ENCODE measurements around the gene U2SURP.

The U2SURP gene

DNA sequence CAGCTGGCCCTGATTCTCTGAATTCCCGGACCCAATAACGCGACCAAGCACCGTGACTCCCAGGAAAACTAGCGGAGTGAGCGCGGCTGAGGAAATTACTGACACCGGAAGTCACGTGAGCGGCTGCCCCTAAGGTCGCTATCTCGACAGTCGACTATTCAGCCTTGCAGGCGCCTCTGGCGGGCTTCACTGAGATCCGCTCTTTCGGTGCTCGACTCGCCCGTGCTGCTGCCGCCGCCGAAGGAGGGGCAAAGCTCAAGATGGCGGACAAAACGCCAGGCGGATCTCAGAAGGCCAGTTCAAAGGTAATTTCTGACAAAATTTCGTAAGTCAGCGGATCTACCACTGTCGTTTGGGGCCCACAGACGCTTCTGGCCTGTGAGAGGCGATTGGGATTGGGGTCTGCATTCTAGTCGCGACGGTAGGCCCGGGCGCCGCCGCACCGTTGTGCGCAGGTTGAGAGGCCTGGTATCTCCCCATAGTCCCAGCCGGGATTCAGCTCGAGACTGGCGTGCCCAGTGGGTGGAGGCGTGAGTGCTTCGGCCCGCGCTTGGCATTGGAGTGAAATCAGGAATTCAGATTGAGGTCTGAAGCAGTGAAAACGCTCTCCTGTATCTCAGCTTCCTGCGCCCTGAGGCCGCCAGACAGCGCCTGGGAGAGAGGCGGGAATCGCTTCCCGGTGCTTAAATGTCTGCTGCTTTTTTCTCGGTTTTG, at the start of gene U2SURP:
Gene U2SURP, plus strand, starts transcription at position 202 of the 714 bp plus-strand sequence. Its CDS starts 59 bp downstream, at position 261.
- DNase-seq, result peak; percentile 89

DNA sequence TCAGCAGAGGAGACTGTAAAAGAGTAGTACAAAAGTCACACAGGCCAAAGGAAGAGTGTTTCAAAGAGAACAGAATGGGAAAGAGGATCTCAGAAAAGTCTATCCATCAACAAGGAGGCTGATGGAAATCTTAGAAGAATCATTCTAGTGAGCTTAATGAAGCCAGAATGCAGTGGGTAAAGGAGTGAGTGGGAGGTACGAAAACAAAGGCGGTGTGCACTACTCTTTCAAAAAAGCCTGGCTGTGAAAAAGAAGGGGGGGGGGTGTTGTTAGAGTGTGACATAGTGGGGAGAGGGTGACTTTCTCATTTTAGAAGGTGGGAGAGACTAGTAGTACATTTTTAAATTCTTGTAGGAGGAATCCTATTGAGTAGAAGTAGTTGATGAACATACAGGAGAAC, 49.6 kb upstream of the U2SURP start:
- no peak for DNase-seq

DNA sequence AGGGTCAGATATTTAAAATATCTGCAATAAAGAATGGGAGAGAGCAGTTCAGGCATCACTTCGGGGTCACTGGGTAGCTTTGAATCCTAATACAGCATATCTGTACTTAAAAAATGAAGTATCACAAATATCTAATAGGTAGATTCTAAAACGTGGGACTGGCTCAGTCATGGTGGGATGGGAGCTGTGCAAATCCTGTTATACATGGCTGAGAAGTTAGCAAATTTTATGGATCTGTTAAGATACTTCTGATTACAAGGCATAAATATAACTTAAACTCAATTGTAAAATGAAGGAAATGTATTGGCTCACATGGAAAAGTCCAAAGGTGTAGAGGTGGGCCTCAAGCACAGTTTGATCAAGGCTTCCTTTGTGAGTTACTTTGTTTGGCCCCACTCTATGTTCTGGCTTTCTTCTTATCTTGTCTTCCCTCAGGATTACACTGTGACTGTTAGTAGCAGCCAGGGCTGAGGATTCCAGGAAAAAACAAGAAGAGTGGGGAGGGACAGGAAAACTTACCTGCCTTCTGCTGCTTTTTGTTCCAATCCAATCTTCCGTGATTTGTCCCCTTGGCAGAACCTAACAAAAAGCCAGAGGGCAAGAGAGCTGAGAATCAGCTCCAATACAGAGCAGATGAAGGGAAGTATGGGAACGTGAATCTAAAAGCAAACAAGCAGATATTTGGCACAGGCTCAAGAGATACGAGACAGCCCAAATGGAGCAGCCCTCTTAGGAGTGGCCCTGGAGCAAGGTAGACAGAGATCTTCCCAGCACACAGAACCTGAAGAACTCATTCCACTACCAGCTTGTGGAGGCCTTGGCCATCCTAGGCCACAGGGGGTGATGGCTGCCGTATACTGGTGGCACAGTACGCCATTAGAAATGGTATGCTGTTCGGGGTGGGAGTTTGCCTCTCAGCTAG, 48.8 kb upstream of the U2SURP start:
- DNase-seq, result no peak

DNA sequence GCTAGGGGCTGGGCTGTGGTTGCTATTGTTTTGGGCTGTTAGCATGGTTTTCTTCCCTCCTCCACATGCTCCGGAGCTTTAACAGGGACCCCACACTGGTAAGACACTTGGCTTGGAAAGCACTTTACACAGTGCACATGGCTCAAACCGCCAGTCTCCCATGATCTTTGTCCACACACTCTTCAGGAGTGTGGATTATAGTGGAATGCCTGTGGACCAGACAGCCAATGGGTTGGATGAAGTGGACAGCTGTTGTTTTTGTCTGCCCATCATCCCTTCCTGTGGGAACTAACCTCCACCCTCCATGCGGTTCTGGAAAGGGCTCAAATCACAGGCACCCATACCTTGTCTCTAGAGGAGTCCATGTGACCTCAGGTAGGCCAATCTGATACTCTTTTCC, 47.9 kb upstream of the U2SURP start:
- DNase-seq, result no peak

DNA sequence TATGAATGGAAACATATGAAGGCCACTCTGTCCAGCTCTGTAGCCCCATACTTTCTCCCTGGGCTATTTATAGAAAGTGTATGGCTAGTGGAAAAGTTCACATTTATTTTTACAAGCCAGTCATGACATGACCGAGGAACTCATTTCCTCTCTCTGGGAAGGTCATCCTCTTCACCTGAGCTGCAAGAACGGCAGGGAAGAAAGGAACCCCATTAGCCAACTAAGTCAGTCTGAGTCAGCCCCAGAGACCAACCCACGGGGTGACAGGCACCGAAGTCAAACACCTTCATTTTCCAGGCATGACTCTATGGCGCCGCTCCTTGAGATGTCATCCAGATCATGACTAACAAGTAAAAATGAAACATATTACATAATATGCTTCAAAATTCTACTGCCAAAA, 42.7 kb upstream of the U2SURP start:
- DNase-seq, result no peak

DNA sequence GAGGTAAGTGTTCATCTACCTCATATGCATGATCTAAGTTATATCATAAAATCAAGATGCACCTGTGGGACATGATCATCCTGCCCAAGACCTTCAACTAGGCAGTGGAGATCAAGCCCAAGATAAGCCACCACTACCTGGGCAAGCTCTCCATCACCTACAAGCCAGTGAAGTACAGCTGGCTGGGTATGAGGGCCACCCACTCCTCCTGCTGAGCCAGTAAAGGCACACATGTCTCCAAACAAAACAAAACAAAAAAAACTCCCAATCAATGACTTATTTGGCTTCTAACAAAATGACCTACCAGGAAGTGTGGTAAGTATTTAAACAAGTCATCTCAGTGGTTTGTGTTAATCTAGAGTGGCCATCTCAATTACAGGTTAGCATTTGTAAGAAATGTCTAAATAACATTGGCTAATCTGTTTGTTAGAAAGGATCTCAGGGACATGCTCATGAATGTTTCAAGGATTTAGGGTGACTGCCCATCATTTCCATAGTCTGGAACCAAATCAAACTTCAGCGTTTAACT, 41.0 kb upstream of the U2SURP start:
- no peak for DNase-seq

DNA sequence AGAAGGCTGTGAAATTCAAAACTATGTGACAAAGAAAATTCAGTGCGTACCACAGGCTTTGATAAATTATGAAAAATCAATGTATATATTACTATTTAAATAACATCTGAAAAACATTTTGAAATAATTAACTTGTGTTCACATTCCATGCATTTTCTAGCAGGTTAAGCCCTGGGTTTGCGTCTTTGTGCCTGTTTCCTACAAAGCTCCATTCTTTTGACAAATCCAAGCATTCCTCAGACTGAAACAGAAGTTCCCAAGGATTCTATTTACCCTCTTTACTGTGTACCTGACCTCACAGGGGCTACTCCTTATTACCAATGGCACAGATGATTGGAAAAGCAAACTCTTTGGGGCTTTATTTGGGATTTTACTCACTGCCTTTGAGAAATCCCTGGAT, 39.8 kb upstream of the U2SURP start:
- DNase-seq, result no peak

DNA sequence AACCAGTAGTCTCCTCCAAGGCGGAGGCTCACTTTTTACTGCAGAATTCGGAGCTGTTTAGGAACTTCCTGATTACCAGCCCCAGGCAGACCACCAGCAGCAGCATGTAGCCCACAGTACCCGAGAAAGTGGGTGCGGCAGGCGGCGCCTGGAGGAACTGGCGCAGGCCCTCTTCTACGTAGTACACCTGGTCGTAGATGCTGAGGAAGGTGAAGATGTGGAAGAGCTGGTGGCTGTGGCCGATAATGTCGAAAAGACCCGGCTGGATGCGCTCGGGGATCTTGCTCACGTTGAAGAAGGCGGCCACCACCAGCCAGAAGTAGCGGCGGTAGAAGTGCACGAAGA, 39.2 kb upstream of the U2SURP start:
- no peak for DNase-seq

DNA sequence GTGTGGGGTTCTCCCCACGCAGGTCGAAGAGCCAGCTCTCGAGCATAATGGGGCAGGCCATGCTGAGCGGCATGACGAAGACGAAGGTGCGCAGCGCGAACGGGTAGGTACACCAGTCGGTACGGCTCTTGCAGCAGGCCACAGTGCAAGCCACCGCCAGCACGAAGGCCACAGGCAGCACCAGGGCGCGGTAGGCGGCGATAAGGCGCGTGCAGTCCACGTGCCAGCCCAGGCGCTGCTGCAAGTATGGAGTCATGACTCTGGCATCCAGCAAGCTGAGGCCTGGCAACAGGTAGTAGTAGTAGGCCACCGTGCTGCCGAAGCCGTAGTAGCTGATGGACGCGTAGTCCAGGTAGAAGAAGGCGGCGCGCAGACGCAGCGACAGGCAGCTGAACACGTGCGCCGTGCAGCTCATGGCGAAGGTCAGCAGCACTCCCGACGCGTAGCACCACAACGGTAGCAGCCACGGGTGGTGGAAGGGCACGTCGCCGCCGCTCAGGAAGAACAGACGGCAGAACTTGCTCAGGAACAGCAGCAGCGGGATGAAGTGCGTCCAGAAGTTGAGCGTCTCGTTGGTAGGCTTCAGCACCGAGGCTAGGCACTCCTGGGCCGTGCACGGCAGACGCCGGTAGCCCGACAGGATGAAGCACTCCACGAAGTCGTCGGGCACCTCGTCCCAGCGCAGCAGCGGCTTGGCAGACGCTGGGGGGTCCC, 38.7 kb upstream of the U2SURP start:
- DNase-seq, result no peak

DNA sequence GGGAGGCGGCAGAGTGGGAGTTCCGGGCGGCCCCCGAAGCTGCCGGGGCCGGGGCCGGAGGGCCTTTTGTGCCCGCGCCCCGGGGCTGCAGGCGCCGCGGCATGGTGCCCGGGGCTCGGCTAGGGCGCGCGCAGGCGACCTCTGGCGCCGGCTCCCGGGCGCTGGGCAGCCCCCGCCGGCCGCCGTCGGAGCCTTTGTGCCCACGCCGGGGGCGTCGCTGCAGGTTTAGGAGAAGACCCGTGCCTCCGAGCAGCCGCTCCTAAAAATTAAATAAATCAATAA, 38.2 kb upstream of the U2SURP start:
- DNase-seq, result no peak

DNA sequence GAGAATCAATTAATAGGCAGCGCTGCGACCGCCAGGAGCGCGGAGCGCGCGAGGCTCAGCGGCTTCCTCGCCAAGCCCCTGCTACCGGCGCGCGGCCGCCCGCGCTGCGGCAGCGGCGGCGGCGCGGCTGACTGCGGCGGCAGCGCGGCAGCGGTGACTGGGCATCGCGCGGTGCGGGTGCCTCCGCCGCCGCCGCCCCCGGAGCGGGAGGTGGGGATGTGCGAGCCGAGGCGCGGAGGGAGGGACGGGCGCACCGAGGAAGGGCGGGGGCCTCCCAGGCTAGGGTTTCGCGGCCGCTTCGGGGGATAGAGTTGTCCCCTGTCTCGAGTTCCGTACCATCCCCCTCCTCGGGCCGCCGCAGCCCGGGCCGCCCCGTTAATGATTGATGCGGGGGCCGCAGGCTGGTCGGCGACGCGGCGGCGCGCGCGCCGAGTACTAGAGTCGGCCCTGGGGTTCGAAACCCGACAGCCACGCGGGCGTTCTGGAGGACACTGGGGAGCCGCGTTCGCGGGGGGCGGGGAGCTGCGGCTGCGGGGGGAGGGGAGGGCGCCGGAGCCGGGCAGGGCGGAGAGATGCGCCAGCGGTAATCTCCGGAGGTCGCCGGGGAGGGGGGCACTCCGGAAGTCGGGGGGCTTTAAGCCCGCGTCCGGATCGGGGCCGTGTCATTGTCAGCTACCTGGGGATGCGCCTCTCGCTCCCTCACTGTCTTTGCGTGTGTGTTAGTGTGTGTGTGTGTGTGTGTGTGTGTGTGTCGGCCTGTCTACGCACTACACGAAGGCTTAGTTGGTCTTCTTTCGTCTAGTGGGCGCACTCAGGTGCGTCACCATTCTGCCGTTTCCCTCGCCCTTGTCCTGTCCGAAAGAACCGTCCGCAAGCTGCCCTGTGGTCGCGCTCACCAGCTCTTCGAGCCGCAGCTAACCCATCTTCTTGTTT, 37.6 kb upstream of the U2SURP start, which contains the start of gene PAQR9:
Gene PAQR9, minus strand, starts transcription at position 159 of the 933 bp plus-strand sequence. CDS start 338 bp downstream, outside the sequence.
- no peak for DNase-seq

DNA sequence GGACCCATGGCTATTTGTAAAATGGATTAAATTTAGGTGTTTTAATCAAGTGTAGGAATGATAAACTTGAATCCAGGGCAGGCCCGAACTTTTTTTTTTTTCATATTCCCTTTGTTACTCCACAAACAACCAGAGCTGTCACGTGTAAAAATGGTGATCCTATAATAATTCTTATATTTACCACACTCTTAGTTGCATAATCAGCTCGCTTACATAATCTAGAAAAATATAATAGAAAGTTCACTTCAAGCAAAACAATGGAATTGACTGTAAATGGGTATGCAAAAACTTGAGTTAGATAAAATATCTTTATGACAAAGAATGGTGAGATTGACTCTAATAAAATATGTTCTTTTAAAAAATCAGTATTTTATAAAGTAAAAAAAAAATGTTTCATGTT, 35.8 kb upstream of the U2SURP start:
- DNase-seq, result no peak

DNA sequence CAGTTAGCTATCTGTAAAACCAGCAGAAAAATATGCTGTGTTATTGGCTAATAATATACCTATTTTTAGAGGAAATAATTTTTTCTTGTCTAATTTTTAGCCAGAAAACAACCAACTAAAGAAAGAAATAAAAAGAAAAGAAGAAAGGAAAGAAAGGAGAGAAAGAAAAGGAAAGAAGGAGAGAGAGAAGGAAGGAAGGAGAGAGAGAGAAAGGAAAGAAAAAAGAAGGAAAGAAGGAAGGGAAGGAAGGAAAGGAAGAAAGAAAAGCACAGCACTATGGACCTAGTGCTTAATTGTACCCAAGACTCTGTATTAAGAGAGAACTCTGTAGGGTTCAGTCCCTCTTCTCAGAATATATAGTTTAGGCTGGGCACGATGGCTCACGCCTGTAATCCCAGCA, 34.6 kb upstream of the U2SURP start:
- no peak for DNase-seq

DNA sequence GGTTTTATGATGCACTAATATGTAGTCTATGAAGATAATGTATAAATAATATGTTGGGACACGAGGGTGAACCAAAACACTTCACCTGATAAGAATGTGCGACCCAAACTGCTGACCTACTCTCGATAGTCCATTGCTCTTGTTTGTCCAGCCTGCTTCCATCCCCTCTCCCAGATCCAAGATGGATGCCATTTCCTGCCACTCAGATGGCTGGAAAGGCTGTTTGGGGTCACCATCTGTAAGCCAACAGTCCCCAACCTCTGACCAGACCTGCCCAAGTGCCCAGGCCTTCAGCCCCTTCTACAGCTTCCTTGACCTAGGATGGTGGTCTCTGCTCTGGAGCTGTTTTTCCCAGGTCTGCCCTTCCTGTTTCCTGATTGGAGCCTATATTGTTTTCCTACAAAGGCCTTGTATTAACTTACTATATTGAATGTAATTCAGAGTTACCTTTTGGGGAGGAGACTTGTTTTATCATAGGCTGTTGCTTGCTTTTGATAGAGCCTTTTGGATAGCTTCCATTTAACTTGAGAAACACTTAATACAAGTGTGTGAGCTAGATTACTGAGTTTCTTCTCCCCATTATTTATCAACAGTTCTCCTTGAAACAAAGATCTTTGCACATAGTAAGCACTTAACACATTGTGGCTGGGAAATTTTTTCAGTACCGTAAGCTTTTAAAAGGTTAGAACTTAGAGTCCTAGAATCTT, 32.9 kb upstream of the U2SURP start:
- no peak for DNase-seq

DNA sequence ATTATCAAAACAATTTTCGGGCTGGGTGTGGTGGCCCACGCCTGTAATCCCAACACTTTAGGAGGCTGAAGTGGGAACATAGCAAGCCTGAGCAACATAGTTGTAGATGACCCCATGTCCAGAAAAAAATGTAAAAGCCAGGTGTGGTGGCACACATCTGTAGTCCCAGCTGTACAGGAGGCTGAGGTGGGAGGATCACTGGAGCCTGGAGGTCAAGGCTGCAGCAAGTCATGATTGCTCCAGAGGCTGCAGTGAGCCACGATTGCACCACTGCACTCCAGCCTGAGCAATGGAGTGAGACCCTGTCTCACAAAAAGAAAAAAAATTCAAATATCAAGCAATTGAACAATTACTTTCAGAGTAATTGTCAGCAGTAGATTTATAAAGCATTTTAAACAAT, 29.9 kb upstream of the U2SURP start:
- DNase-seq, result no peak

DNA sequence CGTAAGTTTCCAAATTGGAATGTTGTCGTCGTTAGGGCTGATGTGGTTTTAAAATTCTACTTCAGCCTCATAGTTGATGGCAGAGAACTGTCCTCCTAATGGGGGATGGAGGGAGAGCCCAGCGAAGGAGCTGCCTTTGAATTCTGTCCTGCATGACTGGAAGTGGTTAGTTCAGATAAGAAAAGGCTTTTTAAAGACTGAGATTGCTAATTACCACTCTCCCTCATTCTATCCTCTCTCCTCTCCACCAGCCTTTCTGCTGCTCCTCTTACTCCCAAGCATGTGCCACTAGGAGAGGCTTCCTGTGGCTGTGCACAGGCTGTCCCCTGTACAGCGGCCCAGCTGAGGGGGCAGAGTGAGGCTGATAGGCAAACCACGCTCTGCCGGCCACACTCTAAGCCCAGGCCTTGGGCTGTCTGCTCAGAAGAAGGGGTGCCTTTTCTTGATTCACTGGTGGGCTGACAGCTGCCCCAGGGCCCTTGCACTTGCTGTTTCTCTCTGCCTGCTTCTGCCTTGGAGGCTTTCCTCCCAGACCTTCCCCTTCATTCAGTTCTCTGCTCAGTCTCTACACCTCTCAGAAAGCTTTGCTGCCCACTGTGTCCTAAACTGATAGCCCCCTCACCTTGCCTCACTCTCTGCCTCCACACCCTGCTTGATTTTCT, 29.1 kb upstream of the U2SURP start:
- no peak for DNase-seq

DNA sequence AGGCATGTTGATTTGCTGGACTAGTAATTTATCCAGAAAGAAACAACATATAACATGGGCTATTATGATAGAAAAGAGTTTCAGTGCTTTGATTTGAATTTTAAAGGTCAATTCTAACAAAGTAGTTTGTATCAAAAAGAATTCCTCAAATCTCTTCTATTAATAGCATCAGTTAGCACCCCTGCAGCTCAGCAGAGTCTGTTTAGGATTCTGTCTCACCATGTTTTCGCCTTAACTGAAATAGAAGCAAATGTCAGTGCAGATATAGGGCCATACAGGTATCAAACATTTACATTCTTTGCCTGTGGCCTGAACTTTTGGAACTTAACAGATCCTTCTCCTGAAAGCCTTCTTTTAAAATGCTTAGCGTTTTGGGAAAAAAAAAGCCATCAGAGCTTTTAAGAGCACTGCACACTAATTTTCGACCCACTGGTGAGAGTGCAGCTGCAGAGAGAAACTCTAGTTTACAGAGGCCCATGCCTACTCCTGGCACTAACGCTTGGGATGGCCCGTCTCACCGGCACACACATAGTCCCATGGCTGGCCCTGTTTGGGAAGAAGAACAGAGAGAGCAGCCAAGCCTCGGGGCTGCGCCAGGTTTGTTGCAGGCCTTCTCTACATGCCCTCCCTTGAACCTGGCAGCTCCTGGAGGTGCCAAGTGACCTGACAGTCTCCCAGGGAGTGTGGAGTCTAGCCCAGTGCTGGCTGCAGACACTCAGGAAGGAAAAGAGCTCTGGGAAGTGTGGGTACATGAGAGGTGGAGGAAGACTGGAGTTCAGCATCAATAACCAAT, 28.0 kb upstream of the U2SURP start:
- DNase-seq, result no peak

DNA sequence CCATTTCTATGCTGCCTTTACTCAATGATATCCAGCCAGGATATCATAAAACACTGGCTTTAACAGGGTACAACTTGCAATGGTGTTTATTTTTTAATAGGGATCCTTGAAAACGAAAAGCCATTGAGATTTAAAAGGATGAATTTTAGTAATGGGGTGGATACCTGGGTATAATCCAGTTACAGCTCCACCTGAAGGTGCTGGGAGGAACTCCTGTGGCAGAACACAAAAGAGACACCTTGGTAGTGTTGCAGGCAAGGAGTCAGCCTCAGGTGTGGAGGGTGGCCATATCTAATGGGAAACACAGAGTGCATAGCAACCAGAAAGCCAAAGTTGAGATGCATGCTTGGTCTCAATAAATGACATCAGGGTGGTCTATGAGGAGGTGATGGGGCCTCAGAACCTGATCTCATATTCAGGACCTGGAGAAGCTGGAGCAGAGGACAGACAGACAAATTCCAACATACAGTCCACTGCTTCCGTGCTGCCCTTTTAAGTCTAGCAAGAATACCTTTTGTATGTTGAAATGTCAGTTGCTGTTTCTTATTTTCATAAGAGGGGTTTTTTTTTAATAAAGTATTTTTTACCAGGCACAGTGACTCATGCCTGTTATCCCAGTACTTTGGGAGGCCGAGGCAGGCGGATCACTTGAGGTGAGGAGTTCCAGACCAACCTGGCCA, 25.9 kb upstream of the U2SURP start:
- DNase-seq, result no peak

DNA sequence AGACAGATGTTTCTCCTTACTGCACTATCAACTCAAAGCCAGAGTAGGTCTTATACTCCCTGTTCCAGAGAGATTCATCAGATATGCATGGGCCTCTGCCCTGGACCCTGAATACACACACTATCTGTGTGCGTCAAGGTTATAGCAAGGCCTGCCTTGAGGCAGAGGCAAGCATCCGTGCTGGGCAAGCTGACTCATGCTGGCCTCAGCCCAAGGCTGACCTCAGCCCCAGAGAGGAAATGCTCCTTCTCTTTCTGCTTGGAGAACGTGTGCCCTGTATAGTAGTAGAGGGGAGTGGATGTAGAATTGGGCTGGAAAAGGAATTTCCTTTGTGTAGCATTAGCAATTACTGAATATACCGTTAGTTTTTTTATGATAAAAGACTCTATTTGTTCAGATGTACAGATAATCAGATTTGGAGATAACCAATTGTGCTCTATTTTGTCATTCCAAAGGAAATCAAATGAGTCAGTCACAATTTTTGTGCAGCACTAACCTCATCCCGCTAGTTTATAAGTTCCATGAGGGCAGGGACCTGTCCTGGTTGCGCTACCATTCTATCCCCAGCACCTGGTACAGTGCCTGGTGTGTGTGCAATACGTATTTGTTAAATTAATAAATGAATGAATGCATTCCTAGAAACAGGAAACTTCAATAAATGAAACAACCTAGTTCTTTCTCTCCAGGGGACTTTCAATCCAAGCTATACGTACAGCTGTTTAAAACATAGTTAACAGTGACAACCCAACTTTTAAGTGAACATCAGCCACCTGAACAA, 24.6 kb upstream of the U2SURP start:
- no peak for DNase-seq

Measured in activated effector memory CD4-positive, alpha-beta T cell treated with Interleukin-2 at 50 U/mL for 16 hours (primary cell).